Ishikawa (cell line): ENCODE measurements around the gene DNAJB1.
A peak's percentile ranks its signal among the peaks of the same experiment; 100 is the strongest.

Source experiments
- CEBPB ChIP-seq: IDR thresholded peaks from 2 replicates; pipeline ENCODE4 v1.6.1; 2012
- MAX ChIP-seq: IDR thresholded peaks from 2 replicates; pipeline ENCODE4 v1.6.1; 2012
- REST ChIP-seq: IDR thresholded peaks from 2 replicates; pipeline ENCODE4 v1.6.1; 2012; ENCODE audit warnings: low read depth, mild to moderate bottlenecking
- TAF1 ChIP-seq: IDR thresholded peaks from 2 replicates; pipeline ENCODE4 v1.6.1; 2012; ENCODE audit warnings: low read depth, mild to moderate bottlenecking
- TCF12 ChIP-seq: IDR thresholded peaks from 2 replicates; pipeline ENCODE4 v1.6.1; 2012; ENCODE audit warnings: low read depth
- TEAD4 ChIP-seq: IDR thresholded peaks from 2 replicates; pipeline ENCODE4 v1.6.1; 2012

GRCh38 chr19:14502334-14503092 lies 15.7 kb downstream of the DNAJB1 start:
- TF ChIP-seq TEAD4 (peak; percentile 20; the same call in 1 of the 2 replicates), REST (no peak), TAF1 (no peak), CEBPB (peak; percentile 82), MAX (no peak), TCF12 (no peak)
